HS-5 (cell line): ENCODE results near the gene CTDP1.

Experiments used
- DNase-seq: peaks from one replicate; pipeline ENCODE4 v3.0.0-alpha.2; 2012; ENCODE audit warnings: low read depth

Gene CTDP1

GRCh38 chr18:79797518-79798345 lies 118.1 kb downstream of the CTDP1 start, which contains the start of gene KCNG2:
Gene KCNG2 (plus strand): TSS chr18:79797938. CDS start chr18:79863668, 65,730 bp downstream.
- no peak for DNase-seq

- no peak for DNase-seq
Measured at GRCh38 chr18:79798346-79798998, 118.9 kb downstream of the CTDP1 start.

DNA sequence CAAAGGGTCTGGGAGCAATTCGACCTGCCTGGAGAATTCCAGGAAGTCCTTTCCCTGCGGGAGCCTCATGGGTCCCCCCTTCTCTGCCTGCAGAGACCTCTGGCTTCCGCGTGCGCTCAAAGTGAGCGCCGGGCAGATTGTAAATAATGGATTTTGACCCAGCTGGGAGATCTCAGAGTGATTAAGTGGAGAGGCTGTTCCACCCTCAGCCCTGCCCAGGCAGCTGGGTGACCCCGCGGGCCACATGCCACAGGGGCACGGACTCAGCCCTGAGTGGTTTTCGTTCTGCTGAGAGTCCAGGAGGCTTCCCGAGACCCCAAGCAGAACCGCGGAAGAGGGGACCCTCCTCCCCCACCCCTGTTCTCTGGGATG lies 119.4 kb downstream of the CTDP1 start:
- DNase-seq: no peak

- DNase-seq: no peak
Measured at GRCh38 chr18:79799619-79800370, 120.2 kb downstream of the CTDP1 start.

DNA sequence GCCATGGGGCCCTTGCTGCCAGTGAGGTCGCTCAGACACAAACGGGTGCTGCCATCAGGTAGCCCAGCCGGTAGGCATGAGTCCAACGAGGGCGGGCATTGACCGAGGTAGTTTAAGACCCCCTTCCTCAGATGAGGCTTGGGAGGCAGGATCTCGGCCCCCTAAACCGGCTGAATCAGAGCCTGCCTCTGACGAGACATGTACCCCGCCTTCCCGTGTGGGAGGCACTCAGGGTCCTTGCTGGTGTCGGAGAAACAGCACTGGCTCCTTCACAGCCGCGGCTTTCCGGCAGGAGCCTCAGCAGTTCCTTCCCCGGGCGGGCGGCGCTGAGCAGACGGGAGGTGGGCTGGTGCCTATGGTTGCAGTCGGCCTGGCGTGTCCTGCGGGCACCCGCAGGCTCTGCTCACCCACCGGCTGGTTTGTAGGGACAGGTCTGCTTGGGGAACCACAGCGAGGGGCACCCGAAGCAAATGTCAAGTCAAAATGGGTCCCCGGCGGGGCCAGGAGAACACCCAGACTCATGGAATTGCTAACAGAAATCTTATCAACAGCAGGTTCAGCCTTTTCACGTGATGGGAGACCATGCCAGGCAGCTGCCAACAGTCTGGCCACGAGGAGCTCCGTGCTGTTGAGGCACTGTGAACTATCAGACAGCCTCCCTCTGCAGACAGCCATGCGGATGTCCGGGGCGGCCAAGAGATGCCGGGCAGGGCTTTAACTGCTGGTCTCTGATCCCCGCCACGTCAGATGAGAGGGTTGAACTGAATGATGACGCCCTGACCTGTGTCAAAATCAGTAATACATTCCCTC lies 121.0 kb downstream of the CTDP1 start:
- no peak for DNase-seq

- DNase-seq: no peak
Measured at GRCh38 chr18:79801217-79801616, 121.6 kb downstream of the CTDP1 start.

GRCh38 chr18:79801641-79802040 lies 122.0 kb downstream of the CTDP1 start:
- no peak for DNase-seq

GRCh38 chr18:79802298-79802697 lies 122.7 kb downstream of the CTDP1 start:
- DNase-seq: no peak

- no peak for DNase-seq
Measured at GRCh38 chr18:79803611-79804051, 124.0 kb downstream of the CTDP1 start.
